ENCODE data around the gene PIP5K1C. TPM values are rescaled to one million over a fixed set of nuclear protein-coding genes. Genes with fewer than 3 reads are reported as not detected.
"Not testable (repeated sequence)": the region's sequence is repeated elsewhere in the genome, so short reads cannot be mapped to it uniquely, and the experiment has no call there.

The PIP5K1C gene
- total RNA-seq, 1 experiment from 2014 or later, result 23.6 TPM

DNA sequence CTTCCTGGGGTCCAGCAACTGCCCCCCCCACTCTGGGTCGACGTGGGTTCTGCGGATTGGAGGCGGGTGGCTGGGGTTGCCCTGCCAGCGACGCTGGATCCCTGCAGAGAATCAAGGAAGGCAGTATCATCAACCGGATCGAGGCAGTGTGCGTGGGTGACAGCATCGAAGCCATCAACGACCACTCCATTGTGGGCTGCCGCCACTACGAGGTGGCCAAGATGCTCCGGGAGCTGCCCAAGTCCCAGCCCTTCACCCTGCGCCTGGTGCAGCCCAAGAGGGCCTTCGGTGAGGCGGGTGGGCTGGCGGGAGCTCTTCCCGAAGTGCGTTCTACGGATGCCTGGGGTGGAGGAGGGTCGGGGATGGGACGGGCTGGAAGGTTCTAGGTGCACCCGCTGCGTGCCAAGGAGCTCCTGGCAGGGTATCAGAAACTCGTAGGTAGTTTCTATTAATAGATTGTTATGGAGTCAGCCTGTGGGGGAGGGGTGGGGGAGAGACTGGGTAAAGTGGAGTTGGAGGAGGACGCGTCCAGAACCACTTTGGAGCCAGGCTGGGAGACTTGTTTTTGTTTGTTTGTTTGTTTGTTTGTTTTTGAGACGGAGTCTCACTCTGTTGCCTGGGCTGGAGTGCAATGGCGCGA, 113.4 kb downstream of the PIP5K1C start:
- no peaks in the 10 kb centered on the region for H3K36me3 Mint-ChIP-seq (ENCODE audit: insufficient read depth, unreplicated experiment)
- no peaks in the 10 kb centered on the region for H3K4me1 Mint-ChIP-seq (ENCODE audit: low read depth, unreplicated experiment)
- no peaks in the 10 kb centered on the region for H3K9me3 Mint-ChIP-seq (ENCODE audit: low read depth, unreplicated experiment)
- no peak for DNase-seq
- intact Hi-C loops (cut with micrococcal nuclease; ENCODE audit: unreplicated experiment), result no loop called here
- BruUV-seq (replicated peaks), result no TSS peak
- no peak overlapping the region for H3K4me3 Mint-ChIP-seq (ENCODE audit: low read depth, unreplicated experiment)
- TF ChIP-seq, protein P1, sequence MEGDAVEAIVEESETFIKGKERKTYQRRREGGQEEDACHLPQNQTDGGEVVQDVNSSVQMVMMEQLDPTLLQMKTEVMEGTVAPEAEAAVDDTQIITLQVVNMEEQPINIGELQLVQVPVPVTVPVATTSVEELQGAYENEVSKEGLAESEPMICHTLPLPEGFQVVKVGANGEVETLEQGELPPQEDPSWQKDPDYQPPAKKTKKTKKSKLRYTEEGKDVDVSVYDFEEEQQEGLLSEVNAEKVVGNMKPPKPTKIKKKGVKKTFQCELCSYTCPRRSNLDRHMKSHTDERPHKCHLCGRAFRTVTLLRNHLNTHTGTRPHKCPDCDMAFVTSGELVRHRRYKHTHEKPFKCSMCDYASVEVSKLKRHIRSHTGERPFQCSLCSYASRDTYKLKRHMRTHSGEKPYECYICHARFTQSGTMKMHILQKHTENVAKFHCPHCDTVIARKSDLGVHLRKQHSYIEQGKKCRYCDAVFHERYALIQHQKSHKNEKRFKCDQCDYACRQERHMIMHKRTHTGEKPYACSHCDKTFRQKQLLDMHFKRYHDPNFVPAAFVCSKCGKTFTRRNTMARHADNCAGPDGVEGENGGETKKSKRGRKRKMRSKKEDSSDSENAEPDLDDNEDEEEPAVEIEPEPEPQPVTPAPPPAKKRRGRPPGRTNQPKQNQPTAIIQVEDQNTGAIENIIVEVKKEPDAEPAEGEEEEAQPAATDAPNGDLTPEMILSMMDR (IDR thresholded peaks at IDR 0.05; ENCODE audit: unreplicated experiment), result no peak
- CTCF ChIA-PET, result no interaction called here
- no peak overlapping the region for H3K27ac Mint-ChIP-seq (ENCODE audit: unreplicated experiment)
- no peaks in the 10 kb centered on the region for H3K27me3 Mint-ChIP-seq (ENCODE audit: unreplicated experiment)

DNA sequence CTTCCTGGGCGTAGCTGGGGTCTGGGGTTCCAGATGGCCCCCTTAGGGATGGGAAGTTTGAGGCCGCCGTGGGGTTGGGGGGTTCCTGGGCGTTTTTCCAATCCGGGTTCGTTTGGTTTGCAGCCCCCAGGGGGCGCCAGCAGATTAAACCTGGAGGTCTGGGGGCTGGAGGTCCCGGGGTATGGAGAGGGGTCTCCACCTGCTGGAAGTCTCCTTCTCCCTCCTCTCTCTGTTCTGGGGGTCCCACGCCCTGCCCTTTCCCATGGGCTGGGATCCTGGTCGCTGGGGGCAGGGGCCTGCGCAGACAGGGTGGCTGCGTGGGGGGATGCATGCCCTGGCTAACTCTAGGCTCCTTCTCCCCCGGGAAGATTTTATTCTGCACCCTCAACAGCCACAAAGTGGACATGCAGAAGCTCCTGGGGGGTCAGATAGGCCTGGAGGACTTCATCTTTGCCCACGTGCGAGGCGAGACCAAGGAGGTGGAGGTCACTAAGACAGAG, 114.1 kb downstream of the PIP5K1C start:
- H3K36me3 Mint-ChIP-seq (ENCODE audit: insufficient read depth, unreplicated experiment), result no peaks in the 10 kb centered on the region
- BruUV-seq (replicated peaks), result no TSS peak
- no peak overlapping the region for H3K27ac Mint-ChIP-seq (ENCODE audit: unreplicated experiment)
- no peak for DNase-seq
- TF ChIP-seq, protein P1 (IDR thresholded peaks at IDR 0.05; ENCODE audit: unreplicated experiment), result no peak
- intact Hi-C loops (cut with micrococcal nuclease; ENCODE audit: unreplicated experiment), result no loop called here
- no peak overlapping the region for H3K4me3 Mint-ChIP-seq (ENCODE audit: low read depth, unreplicated experiment)
- no peaks in the 10 kb centered on the region for H3K27me3 Mint-ChIP-seq (ENCODE audit: unreplicated experiment)
- CTCF ChIA-PET, result no interaction called here
- H3K4me1 Mint-ChIP-seq (ENCODE audit: low read depth, unreplicated experiment), result no peaks in the 10 kb centered on the region
- no peaks in the 10 kb centered on the region for H3K9me3 Mint-ChIP-seq (ENCODE audit: low read depth, unreplicated experiment)

DNA sequence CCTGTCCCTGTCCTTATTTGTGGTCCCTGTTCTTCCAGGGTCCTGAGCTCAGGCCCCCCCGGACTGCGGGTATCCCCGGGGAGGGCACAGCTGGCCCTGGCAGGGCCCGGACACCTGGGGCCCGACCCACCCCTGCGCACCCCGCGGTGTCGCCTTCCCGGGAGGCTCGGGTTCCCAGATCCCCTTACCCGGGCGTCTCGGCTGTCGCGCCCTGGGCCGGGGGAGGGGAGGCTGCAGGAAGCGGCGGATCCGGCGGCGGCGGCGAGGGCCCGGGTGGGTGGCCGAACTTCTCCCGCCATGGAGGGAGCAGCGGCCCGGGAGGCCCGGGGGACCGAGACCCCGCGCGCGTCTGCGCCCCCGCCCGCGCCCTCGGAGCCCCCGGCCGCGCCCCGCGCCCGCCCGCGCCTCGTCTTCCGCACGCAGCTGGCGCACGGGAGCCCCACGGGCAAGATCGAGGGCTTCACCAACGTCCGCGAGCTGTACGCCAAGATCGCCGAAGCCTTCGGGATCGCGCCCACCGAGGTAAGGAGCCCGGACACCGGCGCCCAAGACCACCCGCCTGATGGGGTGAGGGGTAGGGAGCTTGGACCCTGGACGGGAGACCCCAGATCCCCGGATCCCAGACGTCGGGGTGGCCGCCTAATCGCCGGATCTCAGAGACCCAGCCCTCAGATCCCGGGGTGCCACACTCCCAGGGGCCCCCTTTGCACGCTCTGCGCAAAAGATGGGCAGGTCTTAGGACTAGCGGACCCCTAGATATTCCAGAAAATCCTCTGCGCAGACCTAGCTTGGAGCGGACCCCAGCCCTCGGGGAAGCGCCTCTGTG, 114.8 kb downstream of the PIP5K1C start, which contains the start of gene GIPC3:
Gene GIPC3, plus strand, starts transcription at position 178 of the 826 bp plus-strand sequence. Its CDS starts 120 bp downstream, at position 298.
- H3K4me3 Mint-ChIP-seq (ENCODE audit: low read depth, unreplicated experiment), result no peak within 1 kb of the TSS
- no peaks in the 10 kb centered on the region for H3K27me3 Mint-ChIP-seq (ENCODE audit: unreplicated experiment)
- DNase-seq, result no peak
- no TSS peak for BruUV-seq (replicated peaks)
- TF ChIP-seq, protein P1 (IDR thresholded peaks at IDR 0.05; ENCODE audit: unreplicated experiment), result no peak
- CTCF ChIA-PET, result interaction anchor here (0.6 kb wide), 1 partner anchor 100 kb away, joined by 3 read pairs; no protein-coding TSS in a partner anchor
- intact Hi-C loops (cut with micrococcal nuclease; ENCODE audit: unreplicated experiment), result no loop called here
- no peaks in the 10 kb centered on the region for H3K9me3 Mint-ChIP-seq (ENCODE audit: low read depth, unreplicated experiment)
- H3K4me1 Mint-ChIP-seq (ENCODE audit: low read depth, unreplicated experiment), result no peaks in the 10 kb centered on the region
- no peak within 1 kb of the TSS for H3K27ac Mint-ChIP-seq (ENCODE audit: unreplicated experiment)
- no peaks in the 10 kb centered on the region for H3K36me3 Mint-ChIP-seq (ENCODE audit: insufficient read depth, unreplicated experiment)

DNA sequence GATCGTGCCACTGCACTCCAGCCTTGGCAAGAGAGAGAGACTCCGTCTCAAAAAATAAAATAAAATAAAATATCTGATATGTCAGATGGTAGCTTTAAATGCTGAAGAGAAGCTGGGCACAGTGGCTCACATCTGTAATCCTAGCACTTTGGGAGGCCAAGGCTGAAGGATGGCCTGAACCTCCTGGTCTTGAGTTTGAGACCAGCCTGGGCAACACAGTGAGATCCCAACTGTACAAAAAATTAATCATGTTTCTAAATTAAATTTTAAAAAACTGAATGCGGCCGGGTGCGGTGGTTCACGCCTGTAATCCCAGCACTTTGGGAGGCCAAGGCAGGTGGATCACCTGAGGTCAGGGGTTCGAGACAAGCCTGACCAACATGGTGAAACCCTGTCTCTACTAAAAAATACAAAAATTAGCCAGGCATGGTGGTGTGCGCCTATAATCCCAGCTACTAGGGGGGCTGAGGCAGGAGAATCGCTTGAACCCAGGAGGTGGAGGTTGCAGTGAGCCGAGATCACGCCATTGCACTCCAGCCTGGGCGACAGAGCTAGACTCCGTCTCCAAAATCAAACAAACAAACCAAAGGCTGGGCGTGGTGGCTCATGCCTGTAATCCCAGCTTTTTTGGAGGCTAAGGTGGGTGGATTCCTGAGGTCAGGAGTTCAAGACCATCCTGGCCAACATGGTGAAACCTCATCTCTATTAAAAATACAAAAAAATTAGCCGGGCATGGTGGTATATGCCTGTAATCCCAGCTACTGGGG, 116.0 kb downstream of the PIP5K1C start:
- H3K4me3 Mint-ChIP-seq (ENCODE audit: low read depth, unreplicated experiment); BruUV-seq (replicated peaks); H3K4me1 Mint-ChIP-seq (ENCODE audit: low read depth, unreplicated experiment); DNase-seq; CTCF ChIA-PET; intact Hi-C loops (cut with micrococcal nuclease; ENCODE audit: unreplicated experiment); H3K36me3 Mint-ChIP-seq (ENCODE audit: insufficient read depth, unreplicated experiment); H3K9me3 Mint-ChIP-seq (ENCODE audit: low read depth, unreplicated experiment); H3K27me3 Mint-ChIP-seq (ENCODE audit: unreplicated experiment); H3K27ac Mint-ChIP-seq (ENCODE audit: unreplicated experiment): not testable (repeated sequence)

DNA sequence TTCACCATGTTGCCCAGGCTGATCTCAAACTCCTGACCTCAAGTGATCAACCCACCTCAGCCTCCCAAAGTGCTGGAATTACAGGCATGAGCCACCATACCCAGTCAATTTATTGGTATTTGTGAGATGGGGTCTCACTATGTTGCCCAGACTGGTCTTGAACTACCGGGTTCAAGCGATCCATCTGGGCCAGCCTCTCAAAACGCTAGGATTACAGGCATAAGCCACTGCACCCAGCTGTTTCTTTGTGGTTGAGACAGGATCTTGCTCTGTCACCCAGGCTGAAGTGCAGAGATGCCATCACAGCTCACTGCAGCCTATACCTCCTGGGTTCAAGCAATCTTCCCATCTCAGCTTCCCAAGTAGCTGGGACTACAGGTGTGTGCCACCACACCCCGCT, 118.5 kb downstream of the PIP5K1C start:
- H3K36me3 Mint-ChIP-seq (ENCODE audit: insufficient read depth, unreplicated experiment); BruUV-seq (replicated peaks); intact Hi-C loops (cut with micrococcal nuclease; ENCODE audit: unreplicated experiment); CTCF ChIA-PET; H3K9me3 Mint-ChIP-seq (ENCODE audit: low read depth, unreplicated experiment); DNase-seq; H3K27ac Mint-ChIP-seq (ENCODE audit: unreplicated experiment); H3K27me3 Mint-ChIP-seq (ENCODE audit: unreplicated experiment); H3K4me3 Mint-ChIP-seq (ENCODE audit: low read depth, unreplicated experiment); H3K4me1 Mint-ChIP-seq (ENCODE audit: low read depth, unreplicated experiment): not testable (repeated sequence)
